HG03521 (cell line): ENCODE measurements around the gene ADAP1.

Source experiments
- ATAC-seq: cut with Tn5 transposase; IDR thresholded peaks from one replicate; pipeline ENCODE4 v1.9.1; 2021; ENCODE audit warnings: mild to moderate bottlenecking, moderate library complexity; ENCODE audit not compliant: unreplicated experiment

The ADAP1 gene

GRCh38 chr7:869348-869747 is 85.1 kb downstream of the ADAP1 start:
- no peak for ATAC-seq

DNA sequence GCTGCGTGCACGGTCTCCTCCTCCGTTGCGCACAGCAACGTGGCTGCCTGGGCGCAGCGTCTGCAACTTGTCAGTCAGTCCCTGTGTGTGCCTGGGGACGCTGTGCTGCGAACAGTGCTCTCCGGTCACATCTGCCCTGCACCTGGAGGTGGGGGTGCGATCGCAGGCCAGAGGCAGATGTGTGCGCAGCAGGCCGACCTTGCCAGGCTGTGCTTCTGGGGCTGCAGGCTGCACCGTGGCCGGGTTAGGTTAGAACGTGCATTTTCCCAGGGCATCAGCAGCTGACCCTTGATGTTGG is 86.3 kb downstream of the ADAP1 start:
- ATAC-seq: no peak

DNA sequence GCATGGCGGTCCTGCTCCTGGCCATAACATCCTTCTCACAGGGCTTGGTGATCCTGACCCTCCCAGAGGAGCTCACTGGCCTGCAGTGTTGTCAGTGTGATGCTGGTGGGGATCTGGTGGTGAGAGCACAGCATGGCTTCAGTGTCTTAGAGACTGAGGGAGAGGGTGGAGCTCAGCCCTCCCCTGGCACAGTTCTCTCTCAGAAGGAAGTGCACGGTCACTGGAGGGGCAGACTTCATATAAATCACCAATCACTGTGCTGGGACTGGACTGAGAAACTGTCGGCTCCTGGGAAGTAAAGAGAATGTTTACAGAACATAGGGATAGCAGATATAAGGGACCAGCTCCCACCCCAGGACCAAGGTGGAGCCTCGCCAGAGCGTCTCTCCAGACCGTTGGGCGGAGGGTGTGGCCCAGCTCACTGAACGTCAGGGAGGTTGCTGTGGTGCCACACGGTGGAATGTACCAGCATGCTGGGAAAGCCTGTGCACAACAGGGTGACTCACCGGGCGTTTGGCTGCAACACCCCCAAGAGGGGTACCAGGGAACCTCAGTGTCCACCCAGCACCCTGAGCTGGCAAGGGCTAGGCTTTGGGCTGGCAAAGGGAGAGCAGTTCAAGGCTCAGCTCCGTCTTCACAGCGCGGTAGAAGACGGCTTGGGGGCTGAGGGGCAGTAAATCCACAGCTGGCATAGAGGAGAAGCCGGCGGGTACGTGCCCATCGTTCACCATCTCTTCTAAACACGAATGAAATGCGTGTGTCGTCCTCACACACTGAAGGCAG is 86.9 kb downstream of the ADAP1 start:
- no peak for ATAC-seq

DNA sequence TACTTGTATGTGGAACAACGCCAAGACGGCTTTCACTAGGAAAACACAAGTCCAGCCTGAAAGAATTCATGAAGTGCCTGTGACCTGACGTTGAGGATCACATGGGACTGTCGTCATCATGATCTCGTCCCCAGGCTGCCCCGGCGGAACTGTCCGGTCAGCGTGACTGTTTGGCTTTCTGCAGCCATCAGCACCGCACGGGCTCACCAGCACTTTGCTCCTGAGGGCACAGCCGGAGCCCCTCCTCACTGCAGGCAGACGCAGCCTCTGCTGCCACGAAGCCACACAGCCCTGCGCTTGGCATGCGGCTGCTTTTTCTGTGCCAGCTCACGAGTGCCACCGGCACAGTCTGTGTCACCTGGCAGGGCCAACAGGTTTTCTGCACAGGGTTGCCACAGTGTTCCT is 87.5 kb downstream of the ADAP1 start:
- ATAC-seq: no peak

- no peak for ATAC-seq
Observed at GRCh38 chr7:865921-866320, 88.6 kb downstream of the ADAP1 start.

DNA sequence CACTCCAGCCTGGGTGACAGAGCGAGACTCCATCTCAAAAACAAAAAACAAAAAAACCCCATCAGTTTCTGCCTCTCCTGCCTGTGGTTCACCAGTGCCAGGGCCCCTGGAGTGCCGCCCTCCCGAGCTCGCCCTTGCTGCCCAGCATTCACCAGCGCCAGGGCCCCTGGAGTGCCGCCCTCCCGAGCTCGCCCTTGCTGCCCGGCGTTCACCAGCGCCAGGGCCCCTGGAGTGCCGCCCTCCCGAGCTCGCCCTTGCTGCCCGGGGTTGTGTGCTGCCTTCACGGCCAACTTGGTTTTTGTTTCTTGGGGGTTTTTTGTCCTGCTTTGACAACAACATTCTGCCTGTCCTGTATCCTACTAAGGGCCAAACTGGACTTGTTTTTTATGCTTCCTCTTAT is 91.4 kb downstream of the ADAP1 start:
- no peak for ATAC-seq

GRCh38 chr7:862157-862556 is 92.3 kb downstream of the ADAP1 start:
- no peak for ATAC-seq

GRCh38 chr7:861222-861621 is 93.3 kb downstream of the ADAP1 start:
- ATAC-seq: no peak

DNA sequence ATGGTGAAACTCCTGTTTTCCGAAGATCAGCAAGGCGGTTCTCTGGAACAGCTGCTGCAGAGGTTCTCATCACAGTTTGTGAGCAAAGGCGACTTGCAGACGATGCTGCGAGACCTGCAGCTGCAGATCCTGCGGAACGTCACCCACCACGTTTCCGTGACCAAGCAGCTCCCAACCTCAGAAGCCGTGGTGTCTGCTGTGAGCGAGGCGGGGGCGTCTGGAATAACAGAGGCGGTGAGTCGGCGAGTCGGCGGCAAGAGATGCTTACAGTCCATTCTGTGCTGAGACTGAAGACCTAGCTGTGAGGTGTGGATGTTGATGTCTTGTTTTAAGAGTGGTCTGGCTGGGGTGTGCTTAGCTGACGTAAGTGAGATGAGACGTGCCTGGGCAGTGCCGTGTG is 94.3 kb downstream of the ADAP1 start:
- no peak for ATAC-seq

DNA sequence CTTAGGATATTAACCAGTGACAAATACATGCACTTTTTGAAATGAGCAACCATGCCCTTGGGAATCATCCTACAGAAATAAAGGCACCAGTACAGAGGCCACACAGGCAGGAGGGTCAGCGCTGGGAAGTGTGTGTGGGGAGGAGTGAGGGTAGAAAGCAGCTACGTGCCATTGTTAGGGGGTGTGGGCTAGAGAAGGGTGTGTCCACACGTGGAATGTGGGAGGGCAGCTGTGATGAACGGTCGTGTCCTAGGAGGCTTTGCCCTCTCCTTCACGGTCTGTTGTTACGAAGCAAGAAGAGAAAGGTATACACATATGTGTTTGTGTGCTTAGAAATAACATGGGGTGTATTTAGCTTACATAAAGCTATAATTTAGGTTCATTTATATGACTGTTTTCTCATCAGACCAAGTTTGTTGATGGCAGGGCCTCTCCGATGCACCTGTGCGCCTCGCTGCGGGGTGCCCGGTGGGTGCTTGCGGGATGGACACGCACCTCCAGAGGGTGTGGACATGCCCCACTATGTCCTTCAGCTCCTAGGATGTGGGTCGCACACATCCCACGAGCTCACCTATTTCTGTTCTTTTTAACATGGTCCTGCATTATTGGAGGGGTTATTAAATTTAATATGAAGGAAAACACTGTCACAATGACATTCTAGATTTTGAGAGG is 95.0 kb downstream of the ADAP1 start:
- ATAC-seq: no peak

GRCh38 chr7:857661-858060 is 96.8 kb downstream of the ADAP1 start:
- no peak for ATAC-seq

GRCh38 chr7:856444-857095 is 97.9 kb downstream of the ADAP1 start:
- ATAC-seq: no peak

DNA sequence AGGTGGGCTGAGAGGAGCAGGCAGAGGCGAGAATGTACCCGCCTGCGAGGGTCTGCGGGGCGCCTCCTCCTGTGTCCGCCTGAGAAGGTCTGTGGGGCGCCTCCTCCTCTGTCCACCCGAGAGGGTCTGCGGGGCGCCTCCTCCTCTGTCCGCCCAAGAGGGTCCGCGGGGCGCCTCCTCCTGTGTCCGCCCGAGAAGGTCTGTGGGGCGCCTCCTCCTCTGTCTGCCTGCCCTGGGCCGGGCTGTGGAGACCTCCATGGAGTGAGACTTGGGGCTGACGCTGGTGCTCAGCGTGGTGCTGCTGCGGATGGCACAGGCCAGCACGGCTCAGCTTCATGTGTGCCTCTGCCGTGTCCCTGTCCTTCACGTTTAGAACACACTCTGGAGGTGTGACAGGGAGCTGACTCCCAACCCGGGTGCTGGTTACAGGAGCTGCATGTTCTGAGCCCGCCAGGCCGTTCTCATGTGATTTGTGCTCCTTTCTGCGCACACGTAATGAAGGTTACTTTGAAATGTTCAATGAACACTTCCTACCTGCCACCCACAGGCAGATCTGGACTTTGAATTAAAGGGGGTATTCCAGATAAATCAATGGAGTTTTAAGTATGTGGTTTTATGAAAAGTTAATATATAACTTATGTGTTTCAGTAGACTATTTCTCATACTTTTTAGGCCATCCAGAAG is 98.7 kb downstream of the ADAP1 start:
- ATAC-seq: no peak

DNA sequence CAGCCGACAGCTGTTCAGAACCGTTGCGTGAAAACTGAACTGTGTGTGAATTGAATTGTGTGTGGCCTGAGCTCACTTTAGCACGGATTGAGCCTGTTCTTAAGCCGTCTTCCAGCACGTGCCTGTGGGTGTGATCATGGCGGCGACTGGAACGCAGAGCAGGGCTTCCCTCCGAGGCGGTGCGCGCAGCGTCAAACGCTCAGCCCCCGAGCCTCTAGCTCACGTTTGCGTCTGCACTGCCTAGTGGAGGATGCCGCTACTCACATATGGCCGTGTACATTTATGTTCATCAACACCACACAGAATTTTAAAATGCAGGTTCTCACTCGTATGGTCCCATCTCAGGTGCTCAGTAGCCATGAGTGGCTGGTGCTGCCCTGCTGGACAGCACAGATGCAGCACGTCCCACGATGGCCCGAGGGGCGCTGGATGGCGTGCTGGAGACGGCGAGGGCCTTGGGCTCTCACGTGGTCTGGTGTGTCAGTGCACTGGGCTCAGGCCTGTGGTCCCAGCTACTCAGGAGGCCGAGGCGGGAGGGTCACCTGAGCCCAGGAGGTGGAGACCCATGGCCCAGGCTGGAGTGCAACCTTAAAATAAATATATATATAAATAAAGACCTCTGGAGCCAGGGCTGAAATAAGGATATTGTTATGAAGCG is 100.2 kb downstream of the ADAP1 start:
- no peak for ATAC-seq

DNA sequence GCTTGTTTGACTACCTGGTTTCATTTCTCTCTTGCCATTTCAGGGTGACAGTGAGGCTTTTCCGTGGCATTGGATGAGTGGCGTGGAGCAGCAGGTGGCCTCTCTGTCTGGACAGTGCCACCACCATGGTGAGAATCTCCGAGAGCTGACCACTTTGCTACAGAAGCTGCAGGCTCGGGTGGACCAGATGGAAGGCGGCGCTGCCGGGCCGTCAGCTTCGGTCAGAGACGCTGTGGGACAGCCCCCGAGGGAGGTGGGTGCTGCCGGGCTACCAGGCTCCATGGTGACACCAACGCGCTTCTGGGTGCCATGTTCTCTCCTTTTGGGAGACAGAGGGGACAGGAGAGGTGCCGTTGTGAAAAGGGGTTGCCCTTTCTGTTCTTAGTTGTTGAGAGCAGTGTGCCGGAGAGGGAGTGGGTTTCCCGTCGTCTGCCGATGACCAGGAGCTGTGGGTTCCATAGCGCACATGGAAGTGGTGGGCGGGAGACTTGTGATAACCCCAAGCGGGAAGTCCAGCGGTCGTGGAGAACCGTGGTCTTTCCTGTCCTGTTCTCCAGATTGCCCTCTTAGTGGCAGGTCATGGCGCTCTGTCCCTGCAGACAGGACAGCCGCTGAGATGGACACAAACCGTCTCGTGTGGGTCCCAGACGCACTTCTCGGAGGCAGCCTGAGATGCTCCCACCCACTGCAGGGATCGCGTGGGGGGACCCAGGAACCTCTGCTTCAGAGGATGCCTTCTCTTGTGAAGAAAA is 100.9 kb downstream of the ADAP1 start:
- ATAC-seq: no peak

DNA sequence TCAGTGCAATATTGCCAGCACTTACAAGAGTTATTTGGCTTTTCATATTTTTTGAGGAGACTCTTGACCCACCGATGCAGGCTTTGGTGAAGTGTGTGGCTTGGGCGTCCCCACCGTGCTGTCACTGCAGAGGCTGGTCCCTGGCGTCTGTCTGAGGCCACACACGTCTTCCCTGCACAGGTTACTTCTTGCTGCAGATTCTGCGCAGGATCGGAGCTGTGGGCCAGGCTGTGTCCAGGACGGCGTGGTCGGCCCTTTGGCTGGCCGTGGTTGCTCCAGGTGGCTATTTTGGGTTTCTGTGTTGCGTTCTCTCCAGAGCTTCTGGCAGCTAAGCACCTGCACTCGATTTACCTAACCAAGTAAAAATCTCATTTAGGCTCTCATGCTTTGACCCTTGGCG is 103.3 kb downstream of the ADAP1 start:
- no peak for ATAC-seq

DNA sequence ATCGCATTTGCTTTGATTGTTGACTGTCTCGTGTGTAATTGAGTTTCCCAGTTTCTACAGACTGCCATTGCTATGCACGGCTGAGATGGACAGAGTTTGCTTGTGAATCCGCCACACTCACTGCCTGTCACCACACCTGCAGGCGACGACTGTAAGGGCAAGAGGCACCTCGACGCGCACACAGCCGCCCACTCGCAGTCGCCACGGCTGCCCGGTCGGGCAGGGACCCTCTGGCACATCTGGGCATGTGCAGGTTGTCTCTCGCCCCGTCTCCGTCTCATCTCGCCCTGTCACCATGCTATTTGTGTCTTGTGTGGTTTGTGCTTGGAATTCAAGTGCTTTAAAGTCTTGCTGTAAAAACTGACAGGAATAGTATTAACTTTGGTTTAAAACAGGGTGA is 104.7 kb downstream of the ADAP1 start:
- ATAC-seq: no peak

GRCh38 chr7:849145-849544 is 105.3 kb downstream of the ADAP1 start:
- ATAC-seq: no peak
